HEK293 (cell line): ENCODE results near the gene GNAI2.

ENCODE experiments used
- YY2 ChIP-seq: fragments of 450-650 bp; formaldehyde crosslinking; IDR thresholded peaks from 2 replicates; pipeline ENCODE4 v1.5.1; 2016; ENCODE audit warnings: missing biosample characterization, missing genetic modification characterization
- ZNF24 ChIP-seq: fragments of 450-650 bp; formaldehyde crosslinking; IDR thresholded peaks from 2 replicates; pipeline ENCODE4 v1.5.1; 2016; ENCODE audit warnings: missing biosample characterization, missing genetic modification characterization
- TF ChIP-seq, protein P1 (sequence below): fragments of 450-650 bp; formaldehyde crosslinking; IDR thresholded peaks from 2 replicates; pipeline ENCODE4 v1.5.1; 2016; ENCODE audit warnings: missing biosample characterization, missing genetic modification characterization
- TF ChIP-seq, protein P2 (sequence below): fragments of 450-650 bp; formaldehyde crosslinking; IDR thresholded peaks from 2 replicates; pipeline ENCODE4 v1.5.1; 2016; ENCODE audit warnings: missing biosample characterization, missing genetic modification characterization

DNA sequence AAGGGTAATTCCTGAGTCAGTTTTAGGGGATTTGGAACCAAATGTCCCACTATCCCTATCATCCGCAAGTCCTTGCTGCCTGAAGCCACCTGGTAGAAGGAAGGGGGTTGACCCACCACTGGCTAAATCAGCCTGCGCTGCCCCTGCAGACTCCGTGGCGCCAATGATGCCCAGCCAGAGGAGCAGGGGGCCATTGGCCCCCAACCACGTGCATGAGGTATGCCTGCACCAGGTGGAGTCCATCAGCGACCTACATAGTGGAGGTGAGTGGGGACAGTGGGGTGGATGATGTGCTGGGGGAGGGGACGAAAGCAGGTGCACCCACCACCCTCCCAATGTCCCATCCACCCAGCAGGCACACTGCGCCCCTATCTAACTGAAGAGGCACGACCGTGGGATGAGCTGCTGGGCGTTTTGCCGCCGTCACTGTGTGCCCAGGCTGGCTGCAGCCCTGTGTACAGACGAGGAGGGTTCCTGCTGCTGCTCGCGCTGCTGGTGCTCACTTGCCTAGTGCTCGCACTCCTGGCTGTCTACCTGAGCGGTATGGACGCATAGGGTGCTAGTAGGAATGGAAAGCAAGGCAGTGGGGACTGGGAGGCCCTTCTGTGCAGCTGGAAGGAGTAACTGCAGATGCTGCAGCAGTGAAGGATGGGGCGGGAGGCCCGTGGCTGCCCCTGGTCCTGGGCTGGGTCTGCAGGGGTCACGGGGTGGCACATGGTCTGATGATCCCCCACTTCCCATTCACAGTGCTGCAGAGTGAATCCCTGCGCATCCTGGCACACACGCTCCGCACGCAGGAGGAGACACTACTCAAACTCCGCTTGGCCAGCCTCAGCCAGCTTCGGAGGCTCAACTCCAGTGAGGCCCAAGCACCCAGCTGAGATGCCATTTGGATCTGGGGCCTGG is 50.6 kb downstream of the GNAI2 start:
- TF ChIP-seq YY2 (tag by site-specific recombination) (no peak), ZNF24 (tag by site-specific recombination) (no peak)
- TF ChIP-seq, protein P1, sequence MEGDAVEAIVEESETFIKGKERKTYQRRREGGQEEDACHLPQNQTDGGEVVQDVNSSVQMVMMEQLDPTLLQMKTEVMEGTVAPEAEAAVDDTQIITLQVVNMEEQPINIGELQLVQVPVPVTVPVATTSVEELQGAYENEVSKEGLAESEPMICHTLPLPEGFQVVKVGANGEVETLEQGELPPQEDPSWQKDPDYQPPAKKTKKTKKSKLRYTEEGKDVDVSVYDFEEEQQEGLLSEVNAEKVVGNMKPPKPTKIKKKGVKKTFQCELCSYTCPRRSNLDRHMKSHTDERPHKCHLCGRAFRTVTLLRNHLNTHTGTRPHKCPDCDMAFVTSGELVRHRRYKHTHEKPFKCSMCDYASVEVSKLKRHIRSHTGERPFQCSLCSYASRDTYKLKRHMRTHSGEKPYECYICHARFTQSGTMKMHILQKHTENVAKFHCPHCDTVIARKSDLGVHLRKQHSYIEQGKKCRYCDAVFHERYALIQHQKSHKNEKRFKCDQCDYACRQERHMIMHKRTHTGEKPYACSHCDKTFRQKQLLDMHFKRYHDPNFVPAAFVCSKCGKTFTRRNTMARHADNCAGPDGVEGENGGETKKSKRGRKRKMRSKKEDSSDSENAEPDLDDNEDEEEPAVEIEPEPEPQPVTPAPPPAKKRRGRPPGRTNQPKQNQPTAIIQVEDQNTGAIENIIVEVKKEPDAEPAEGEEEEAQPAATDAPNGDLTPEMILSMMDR (tag by site-specific recombination), result no peak
- TF ChIP-seq, protein P2, sequence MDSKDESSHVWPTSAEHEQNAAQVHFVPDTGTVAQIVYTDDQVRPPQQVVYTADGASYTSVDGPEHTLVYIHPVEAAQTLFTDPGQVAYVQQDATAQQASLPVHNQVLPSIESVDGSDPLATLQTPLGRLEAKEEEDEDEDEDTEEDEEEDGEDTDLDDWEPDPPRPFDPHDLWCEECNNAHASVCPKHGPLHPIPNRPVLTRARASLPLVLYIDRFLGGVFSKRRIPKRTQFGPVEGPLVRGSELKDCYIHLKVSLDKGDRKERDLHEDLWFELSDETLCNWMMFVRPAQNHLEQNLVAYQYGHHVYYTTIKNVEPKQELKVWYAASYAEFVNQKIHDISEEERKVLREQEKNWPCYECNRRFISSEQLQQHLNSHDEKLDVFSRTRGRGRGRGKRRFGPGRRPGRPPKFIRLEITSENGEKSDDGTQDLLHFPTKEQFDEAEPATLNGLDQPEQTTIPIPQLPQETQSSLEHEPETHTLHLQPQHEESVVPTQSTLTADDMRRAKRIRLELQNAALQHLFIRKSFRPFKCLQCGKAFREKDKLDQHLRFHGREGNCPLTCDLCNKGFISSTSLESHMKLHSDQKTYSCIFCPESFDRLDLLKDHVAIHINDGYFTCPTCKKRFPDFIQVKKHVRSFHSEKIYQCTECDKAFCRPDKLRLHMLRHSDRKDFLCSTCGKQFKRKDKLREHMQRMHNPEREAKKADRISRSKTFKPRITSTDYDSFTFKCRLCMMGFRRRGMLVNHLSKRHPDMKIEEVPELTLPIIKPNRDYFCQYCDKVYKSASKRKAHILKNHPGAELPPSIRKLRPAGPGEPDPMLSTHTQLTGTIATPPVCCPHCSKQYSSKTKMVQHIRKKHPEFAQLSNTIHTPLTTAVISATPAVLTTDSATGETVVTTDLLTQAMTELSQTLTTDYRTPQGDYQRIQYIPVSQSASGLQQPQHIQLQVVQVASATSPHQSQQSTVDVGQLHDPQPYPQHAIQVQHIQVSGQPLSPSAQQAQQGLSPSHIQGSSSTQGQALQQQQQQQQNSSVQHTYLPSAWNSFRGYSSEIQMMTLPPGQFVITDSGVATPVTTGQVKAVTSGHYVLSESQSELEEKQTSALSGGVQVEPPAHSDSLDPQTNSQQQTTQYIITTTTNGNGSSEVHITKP (tag by site-specific recombination), result no peak
